Measurements from ENCODE around the gene CCSER2. TPM values are rescaled to one million over a fixed set of nuclear protein-coding genes. Genes with fewer than 3 reads are reported as not detected.

The CCSER2 gene
- total RNA-seq, 2 donors from 2014 or later, result 29.8 to 38.8 TPM

DNA sequence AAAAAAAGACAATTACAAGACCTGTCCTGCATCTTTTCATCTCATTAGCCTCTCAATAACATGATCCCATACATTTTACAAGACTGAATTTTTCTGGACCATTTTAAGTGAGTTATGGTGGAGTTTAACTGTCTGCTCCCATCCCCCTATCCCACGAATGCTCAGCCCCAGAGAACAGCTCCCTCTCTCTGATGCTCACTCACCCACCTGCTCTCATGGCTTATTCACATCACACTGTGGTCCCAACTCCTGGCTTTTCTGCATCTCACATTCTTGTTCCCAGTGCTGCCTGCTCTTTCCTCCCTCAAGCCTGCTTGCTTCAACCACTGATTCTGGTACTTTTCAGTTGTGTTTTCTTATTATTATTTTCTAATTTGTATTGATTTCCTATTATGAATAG lies 20.4 kb upstream of the CCSER2 start:
- Histone ChIP-seq H3K9ac (ENCODE audit: extremely low read depth, low read length, poor library complexity, severe bottlenecking) (no peak overlapping the region), H3K4me1 (ENCODE audit: control insufficient read depth, insufficient read depth, low read length) (no peaks in the 10 kb centered on the region), H3K27me3 (ENCODE audit: control insufficient read depth, insufficient read depth, low read length, poor library complexity, severe bottlenecking) (no peaks in the 10 kb centered on the region), H3K36me3 (ENCODE audit: control insufficient read depth, insufficient read depth, low read length) (no peaks in the 10 kb centered on the region), H3K4me3 (ENCODE audit: low read length) (no peak overlapping the region), H3K27ac (ENCODE audit: low read depth, low read length) (no peak overlapping the region), H3K9me3 (ENCODE audit: control insufficient read depth, low read length) (no peaks in the 10 kb centered on the region)
- Mint-ChIP-seq H3K9me3 (no peaks in the 10 kb centered on the region), H3K27me3 (ENCODE audit: insufficient read depth) (no peaks in the 10 kb centered on the region), H3K4me1 (peaks cover 6% of the 10 kb centered on the region), H3K4me3 (no peak overlapping the region), H3K36me3 (ENCODE audit: low read depth) (no peaks in the 10 kb centered on the region), H3K27ac (no peak overlapping the region)
- TF ChIP-seq, protein P1, sequence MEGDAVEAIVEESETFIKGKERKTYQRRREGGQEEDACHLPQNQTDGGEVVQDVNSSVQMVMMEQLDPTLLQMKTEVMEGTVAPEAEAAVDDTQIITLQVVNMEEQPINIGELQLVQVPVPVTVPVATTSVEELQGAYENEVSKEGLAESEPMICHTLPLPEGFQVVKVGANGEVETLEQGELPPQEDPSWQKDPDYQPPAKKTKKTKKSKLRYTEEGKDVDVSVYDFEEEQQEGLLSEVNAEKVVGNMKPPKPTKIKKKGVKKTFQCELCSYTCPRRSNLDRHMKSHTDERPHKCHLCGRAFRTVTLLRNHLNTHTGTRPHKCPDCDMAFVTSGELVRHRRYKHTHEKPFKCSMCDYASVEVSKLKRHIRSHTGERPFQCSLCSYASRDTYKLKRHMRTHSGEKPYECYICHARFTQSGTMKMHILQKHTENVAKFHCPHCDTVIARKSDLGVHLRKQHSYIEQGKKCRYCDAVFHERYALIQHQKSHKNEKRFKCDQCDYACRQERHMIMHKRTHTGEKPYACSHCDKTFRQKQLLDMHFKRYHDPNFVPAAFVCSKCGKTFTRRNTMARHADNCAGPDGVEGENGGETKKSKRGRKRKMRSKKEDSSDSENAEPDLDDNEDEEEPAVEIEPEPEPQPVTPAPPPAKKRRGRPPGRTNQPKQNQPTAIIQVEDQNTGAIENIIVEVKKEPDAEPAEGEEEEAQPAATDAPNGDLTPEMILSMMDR (conservative IDR thresholded peaks at IDR 0.05), result no peak
- WGBS, 2 experiments (ENCODE audit: insufficient coverage in 1 of 2, insufficient read length in 1 of 2), result 60 to 81% methylated on average over 1 of the region's 1 CpG
- DNase-seq, result no peak

DNA sequence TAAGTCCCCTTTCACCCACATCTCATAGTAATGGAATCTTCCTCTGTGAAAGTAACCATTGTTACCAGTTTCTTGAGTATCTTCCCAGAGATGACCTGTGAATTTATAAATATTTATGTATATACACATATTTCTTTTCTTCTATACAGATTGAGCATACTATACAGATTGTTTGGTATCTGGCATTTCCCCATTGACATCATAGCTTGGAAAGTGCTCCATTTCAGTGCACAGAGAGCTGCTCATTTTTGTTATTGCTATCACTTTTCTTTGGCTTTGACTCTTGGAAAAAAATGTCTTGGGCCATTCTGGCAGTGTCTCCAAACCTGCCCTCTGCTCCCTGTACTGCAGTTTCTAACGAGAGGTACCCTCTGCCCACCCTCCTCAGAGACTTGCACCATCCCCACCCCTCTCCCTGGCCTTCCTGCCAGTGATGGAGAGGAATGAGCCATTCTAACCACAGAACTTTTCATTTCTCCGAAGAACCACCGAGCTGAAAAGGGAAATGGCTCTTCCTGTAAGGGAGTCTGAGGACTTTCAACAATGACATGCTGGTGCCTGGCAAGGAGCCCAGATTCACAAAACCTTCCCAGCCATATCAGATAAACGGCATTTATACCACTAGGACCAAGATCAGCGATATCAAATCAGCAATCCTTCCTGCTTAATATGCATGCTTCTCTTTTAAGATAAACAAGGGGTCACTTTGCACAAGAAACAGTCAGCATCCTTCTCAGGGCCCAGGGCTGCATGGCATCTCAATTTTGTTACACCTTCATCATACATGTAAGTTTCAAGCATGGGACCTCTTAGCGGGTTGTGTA lies 19.7 kb upstream of the CCSER2 start:
- WGBS, 2 experiments (ENCODE audit: insufficient coverage in 1 of 2, insufficient read length in 1 of 2), result 80 to 82% methylated on average over 5 to 6 of the region's 6 CpGs
- no peak overlapping the region for H3K4me3 ChIP-seq (ENCODE audit: low read length)
- Mint-ChIP-seq H3K4me3 (no peak overlapping the region), H3K9me3 (no peaks in the 10 kb centered on the region), H3K36me3 (ENCODE audit: low read depth) (no peaks in the 10 kb centered on the region), H3K4me1 (peaks cover 6% of the 10 kb centered on the region), H3K27me3 (ENCODE audit: insufficient read depth) (no peaks in the 10 kb centered on the region), H3K27ac (no peak overlapping the region)
- no peaks in the 10 kb centered on the region for H3K4me1 ChIP-seq (ENCODE audit: control insufficient read depth, insufficient read depth, low read length)
- H3K27ac ChIP-seq (ENCODE audit: low read depth, low read length), result no peak overlapping the region
- no peaks in the 10 kb centered on the region for H3K9me3 ChIP-seq (ENCODE audit: control insufficient read depth, low read length)
- TF ChIP-seq, protein P1 (conservative IDR thresholded peaks at IDR 0.05), result no peak
- no peaks in the 10 kb centered on the region for H3K36me3 ChIP-seq (ENCODE audit: control insufficient read depth, insufficient read depth, low read length)
- H3K27me3 ChIP-seq (ENCODE audit: control insufficient read depth, insufficient read depth, low read length, poor library complexity, severe bottlenecking), result no peaks in the 10 kb centered on the region
- no peak for DNase-seq
- H3K9ac ChIP-seq (ENCODE audit: extremely low read depth, low read length, poor library complexity, severe bottlenecking), result no peak overlapping the region

DNA sequence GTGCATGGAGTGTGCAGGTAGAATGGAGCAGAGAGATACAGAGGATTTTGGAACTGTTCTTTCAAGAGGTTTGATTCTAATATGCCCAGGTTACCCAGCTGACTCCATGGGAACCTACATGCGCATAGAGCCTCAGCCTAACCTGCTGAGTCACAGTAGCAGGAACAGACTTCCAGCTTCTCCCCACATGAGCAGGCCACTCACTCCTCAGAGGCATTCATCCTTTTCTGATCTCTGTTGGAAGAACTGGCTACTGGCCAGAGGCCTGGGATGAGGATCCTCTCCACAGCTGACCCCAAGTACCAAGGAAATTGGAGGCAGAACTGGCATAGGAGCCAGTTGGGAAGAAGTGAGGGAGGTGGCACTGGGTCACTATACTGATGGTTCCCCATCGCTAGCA lies 17.9 kb upstream of the CCSER2 start:
- TF ChIP-seq, protein P1 (conservative IDR thresholded peaks at IDR 0.05), result no peak
- Histone ChIP-seq H3K4me3 (ENCODE audit: low read length) (no peak overlapping the region), H3K27ac (ENCODE audit: low read depth, low read length) (no peak overlapping the region), H3K36me3 (ENCODE audit: control insufficient read depth, insufficient read depth, low read length) (no peaks in the 10 kb centered on the region), H3K27me3 (ENCODE audit: control insufficient read depth, insufficient read depth, low read length, poor library complexity, severe bottlenecking) (no peaks in the 10 kb centered on the region), H3K9ac (ENCODE audit: extremely low read depth, low read length, poor library complexity, severe bottlenecking) (no peak overlapping the region), H3K9me3 (ENCODE audit: control insufficient read depth, low read length) (no peaks in the 10 kb centered on the region), H3K4me1 (ENCODE audit: control insufficient read depth, insufficient read depth, low read length) (no peaks in the 10 kb centered on the region)
- DNase-seq, result no peak
- Mint-ChIP-seq H3K4me3 (no peak overlapping the region), H3K36me3 (ENCODE audit: low read depth) (no peaks in the 10 kb centered on the region), H3K27ac (peak overlapping the region; percentile 46), H3K4me1 (peaks cover 11% of the 10 kb centered on the region), H3K27me3 (ENCODE audit: insufficient read depth) (no peaks in the 10 kb centered on the region), H3K9me3 (no peaks in the 10 kb centered on the region)
- WGBS, 2 experiments (ENCODE audit: insufficient coverage in 1 of 2, insufficient read length in 1 of 2), result 94 to 100% methylated on average over 2 of the region's 2 CpGs
